ENCODE results near the gene ACSM2A. TPM values are rescaled to one million over a fixed set of nuclear protein-coding genes. Genes with fewer than 3 reads are reported as not detected.

Gene ACSM2A
- polyA plus RNA-seq, 1 donor: 0.30 TPM

Other genes starting within 250 kb of the ACSM2A start
- gene GP2, start 124.0 kb upstream of the ACSM2A start, polyA plus RNA-seq: 5.4 TPM
- gene UMOD, start 98.8 kb upstream of the ACSM2A start, polyA plus RNA-seq: not detected
- gene PDILT, start 46.8 kb upstream of the ACSM2A start, polyA plus RNA-seq: not detected
- gene ACSM5, start 42.0 kb upstream of the ACSM2A start, polyA plus RNA-seq: 0.48 TPM
- 1.4 TPM for gene ACSM2B, start 124.8 kb downstream of the ACSM2A start, polyA plus RNA-seq
- 0.10 TPM for gene ACSM1, start 246.2 kb downstream of the ACSM2A start, polyA plus RNA-seq

Measured in large intestine (tissue), 1 donor.